HG03135 (cell line): ENCODE measurements around the gene PSG6.
"Not testable (repeated sequence)": the region's sequence is repeated elsewhere in the genome, so short reads cannot be mapped to it uniquely, and the experiment has no call there.

Source experiments
- ATAC-seq: cut with Tn5 transposase; IDR thresholded peaks from one replicate; pipeline ENCODE4 v1.9.1; 2021; ENCODE audit warnings: mild to moderate bottlenecking, moderate library complexity; ENCODE audit not compliant: unreplicated experiment

PSG6 gene

DNA sequence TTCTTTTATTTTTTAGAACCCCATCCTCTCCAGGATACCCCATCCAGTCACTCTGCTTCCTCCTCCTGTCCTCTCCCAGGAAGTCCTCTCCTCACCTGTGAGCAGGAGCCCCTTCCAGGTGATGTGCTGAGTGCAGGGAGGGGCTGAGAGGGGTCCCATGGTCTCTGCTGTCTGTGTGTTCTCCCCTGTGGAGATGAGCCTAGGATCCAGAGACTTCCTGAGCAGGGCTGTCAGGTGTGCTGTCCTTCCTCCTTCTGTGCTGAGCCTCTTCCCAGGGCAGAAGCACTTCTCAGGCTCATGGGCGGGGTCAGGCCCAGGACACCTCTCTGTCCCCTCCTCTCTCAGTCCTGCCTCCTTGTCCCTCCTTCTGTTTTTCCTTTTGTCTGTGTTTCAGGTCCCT is at the start of gene PSG6:
Gene PSG6 (minus strand): TSS at position 261 of the 400 bp plus-strand sequence. CDS start 102 bp downstream, at position 159.
- ATAC-seq, result not testable (repeated sequence)

DNA sequence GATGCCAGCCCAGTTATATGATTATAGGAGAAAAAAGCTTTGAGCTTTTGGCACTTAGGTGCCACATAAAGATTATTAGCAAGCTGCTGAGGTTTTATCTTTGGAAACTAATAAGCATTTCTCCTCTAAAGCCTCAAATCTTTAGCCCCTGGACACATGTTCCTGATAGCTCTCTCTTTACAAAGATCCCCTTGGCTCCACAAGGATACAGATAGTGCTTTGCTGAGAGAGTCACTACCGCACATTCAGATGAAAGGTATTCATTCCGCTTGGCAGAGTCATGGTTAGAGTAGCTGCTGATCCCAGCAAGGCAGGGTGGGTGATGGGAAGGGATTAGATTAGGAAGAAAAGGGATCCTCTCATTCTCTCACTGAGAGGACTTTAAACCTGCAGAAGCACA is 47.5 kb upstream of the PSG6 start:
- ATAC-seq, result no peak

GRCh38 chr19:42961119-42961518 is 43.4 kb upstream of the PSG6 start:
- no peak for ATAC-seq

- not testable (repeated sequence) for ATAC-seq
Observed at GRCh38 chr19:42952126-42952525, 34.4 kb upstream of the PSG6 start.

DNA sequence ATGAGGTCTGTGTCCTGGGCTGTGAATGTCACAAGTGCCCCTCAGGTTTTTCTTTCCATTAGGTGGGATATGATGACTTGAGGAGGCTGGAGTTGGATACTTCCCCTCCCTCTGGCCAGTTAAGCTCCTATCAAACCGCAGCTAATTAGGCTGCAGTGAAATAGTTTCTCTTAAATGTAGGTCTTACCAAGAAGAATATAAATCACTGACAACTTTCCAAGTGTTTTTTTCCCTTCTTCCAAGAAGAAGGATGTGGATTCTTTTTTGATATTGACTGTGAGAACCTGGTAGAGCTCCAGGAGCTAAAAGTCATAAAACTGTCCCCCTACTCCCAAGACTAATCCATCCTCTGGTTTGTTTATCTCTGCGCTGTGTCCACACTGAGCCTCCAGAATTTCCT is 33.8 kb upstream of the PSG6 start:
- ATAC-seq, result not testable (repeated sequence)

GRCh38 chr19:42942187-42942789 is 24.6 kb upstream of the PSG6 start:
- ATAC-seq, result no peak

DNA sequence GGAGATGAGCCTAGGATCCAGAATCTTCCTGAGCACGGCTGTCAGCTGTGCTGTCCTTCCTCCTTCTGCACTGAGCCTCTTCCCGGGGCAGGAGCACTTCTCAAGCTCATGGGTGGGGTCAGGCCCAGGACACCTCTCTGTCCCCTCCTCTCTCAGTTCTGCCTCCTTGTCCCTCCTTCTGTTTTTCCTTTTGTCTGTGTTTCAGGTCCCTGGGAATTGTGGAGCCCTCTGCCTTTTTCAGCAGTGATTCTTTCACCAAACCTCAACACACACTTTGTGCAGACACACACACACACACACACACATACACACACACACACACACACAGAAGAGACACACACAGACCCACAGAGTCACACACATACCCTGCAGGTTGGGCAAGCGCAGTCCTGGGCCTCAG is 19.4 kb upstream of the PSG6 start, which contains the start of gene PSG7:
Gene PSG7 (minus strand): TSS at position 101 of the 400 bp plus-strand sequence. CDS start 131 bp downstream, outside the sequence.
- not testable (repeated sequence) for ATAC-seq

DNA sequence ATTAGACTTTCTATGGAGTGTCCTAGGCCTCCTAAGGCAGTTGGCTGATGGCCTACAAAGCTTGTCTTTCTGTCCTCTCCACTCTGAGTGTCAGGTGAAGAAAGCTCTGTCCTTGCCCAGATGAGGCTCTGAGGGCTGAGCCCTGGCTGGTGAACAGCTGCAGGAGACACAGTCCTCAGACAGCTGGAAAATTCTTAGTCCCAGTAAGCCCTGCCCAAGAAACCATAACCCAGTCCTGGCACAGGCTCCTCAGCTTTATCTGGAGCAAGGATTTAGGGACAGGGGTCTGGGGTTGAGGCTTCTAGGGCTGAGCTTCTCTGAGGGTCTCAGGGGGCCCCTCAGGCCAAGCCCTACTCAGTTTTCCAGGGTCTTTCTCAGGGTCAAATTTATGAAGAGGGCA is 17.0 kb upstream of the PSG6 start:
- not testable (repeated sequence) for ATAC-seq

DNA sequence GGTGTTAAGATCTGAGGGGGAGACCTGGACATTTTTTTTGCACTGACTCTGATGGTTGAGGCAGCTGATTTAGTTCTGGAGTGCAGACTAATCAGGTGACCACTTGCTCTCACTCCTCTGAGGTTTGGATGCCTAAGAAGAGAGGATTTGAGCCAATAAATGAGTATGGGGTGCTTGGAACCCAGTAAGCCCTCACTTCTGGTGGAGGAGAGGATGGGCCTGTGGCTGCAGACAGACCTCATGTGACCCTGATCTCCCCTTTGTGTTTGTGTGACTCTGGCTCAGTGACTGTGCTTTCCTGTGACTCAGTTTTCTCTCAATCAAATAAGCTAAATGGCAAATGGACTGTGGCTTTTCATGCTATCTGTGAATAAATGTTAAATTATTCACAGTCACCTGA is 16.5 kb upstream of the PSG6 start:
- ATAC-seq, result not testable (repeated sequence)

GRCh38 chr19:42933412-42933811 is 15.7 kb upstream of the PSG6 start:
- ATAC-seq, result not testable (repeated sequence)

GRCh38 chr19:42932485-42933101 is 14.9 kb upstream of the PSG6 start:
- ATAC-seq, result not testable (repeated sequence)

- ATAC-seq, result not testable (repeated sequence)
Observed at GRCh38 chr19:42930214-42930613, 12.5 kb upstream of the PSG6 start.

- no peak for ATAC-seq
Observed at GRCh38 chr19:42928896-42929295, 11.2 kb upstream of the PSG6 start.

- ATAC-seq, result no peak
Observed at GRCh38 chr19:42926781-42927180, 9.1 kb upstream of the PSG6 start.

DNA sequence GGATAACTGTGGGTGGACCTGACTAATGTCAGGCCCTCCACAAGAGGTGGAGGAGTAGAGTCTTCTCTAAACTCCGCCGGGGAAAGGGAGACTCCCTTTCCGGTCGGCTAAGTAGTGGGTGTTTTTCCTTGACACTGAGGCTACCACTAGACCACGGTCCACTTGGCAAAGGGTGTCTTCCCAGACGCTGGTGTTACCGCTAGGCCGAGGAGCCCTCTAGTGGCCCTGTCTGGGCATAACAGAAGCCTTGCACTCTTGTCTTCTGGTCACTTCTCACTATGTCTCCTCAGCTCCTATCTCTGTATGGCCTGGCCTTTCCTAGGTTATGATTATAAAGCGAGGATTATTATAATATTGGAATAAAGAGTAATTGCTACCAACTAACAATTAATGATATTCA is 5.4 kb upstream of the PSG6 start:
- not testable (repeated sequence) for ATAC-seq

DNA sequence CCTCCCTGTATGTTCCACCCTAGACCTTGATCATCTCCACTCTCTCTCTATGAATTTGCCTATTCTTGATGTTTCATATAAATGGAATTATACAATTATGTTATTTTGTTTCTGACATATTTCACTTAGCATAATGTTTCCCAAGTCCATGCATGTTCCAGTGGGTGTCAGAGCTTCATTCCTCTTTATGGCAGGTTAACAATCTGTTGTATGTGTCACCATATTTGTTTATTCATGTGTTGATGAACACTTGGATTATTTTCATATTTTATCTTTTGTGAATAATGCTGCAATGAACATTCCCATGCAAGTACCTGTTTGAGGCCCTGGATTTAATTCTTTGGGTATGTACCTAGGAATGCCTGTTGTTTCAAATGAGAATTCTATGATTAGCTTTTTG is 3.3 kb upstream of the PSG6 start:
- not testable (repeated sequence) for ATAC-seq

DNA sequence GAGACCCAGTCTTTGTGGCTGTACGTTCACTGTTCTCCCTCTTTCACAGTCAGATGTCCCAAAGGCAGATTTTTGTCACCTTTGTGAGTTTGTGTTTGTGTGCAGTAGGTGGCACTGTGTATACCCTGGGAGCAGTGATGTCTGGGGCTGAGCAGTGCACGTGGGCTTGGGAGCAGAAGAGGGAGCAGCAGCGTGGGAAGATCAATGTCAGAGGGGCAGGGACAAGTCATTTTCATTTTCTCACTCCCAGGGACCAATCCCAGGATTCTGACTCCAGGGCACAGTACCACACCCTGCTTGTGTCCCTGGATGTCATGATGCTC is 2.0 kb upstream of the PSG6 start:
- no peak for ATAC-seq

- ATAC-seq, result not testable (repeated sequence)
Observed at GRCh38 chr19:42919070-42919756, 1.5 kb upstream of the PSG6 start.

DNA sequence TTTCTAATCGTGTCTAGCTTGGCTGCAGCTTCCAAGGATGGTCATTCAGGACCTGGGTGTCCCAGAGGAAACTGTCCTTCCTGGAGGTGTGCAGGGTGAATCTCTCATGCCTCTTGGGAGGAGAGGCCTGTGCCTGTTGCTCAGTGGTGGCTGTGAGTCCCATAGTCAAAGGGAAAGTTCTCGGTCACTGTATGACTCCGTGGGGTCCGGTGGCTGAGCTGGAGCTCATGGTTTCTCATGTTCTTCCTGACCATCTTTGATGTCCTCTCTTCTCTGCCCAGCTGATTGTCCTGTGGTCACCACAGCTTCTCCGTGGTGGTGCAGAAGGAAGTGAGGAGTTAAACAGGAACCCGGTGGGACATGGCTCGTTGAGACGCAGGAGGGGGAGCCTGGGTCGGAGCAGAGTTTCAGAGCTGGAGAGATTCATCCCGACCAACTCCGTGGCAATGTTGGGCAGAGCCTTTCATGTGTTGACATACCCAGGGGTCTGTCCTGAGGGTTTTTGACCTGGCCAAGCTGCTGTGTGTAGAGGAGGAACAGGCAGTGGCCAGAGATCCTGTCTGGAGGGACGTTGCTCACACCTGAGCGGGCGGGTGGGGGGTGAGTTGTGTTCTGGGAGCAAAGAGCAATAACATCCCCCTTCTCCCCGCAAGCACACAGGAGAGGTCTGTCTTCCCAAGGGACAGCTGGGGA is 829 bp upstream of the PSG6 start:
- not testable (repeated sequence) for ATAC-seq

DNA sequence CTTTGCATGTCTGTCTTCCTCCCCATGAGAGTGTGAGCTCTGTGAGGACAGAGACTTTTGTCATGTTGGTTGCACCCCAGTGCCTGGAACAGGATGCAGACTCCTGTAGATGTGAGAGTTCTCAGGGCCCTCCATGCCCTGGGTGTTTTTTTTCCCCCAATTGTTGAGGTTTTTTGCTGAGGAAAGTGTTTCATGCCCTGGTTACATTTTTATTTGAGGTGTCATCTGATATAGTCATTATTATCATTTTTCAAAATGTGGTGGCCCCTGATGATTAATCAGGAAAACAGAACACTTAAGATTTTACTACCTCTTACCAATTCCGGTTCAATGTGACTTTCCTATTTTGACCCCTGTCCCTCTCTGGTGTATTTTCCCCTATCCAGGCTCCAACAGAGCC is 763 bp downstream of the PSG6 start:
- not testable (repeated sequence) for ATAC-seq

GRCh38 chr19:42913516-42913915 is 4.2 kb downstream of the PSG6 start:
- ATAC-seq, result not testable (repeated sequence)
